DMS114 treated with DMSO at 0.1 percent for 48 hours (cell line): Measurements from ENCODE around the gene CXCL12.
A peak's percentile ranks its signal among the peaks of the same experiment; 100 is the strongest.

Experiments
- DNase-seq: peaks from one replicate; lab custom pipeline; 2025; ENCODE audit not compliant: unreplicated experiment; lab: John Stamatoyannopoulos, UW

CXCL12 gene

DNA sequence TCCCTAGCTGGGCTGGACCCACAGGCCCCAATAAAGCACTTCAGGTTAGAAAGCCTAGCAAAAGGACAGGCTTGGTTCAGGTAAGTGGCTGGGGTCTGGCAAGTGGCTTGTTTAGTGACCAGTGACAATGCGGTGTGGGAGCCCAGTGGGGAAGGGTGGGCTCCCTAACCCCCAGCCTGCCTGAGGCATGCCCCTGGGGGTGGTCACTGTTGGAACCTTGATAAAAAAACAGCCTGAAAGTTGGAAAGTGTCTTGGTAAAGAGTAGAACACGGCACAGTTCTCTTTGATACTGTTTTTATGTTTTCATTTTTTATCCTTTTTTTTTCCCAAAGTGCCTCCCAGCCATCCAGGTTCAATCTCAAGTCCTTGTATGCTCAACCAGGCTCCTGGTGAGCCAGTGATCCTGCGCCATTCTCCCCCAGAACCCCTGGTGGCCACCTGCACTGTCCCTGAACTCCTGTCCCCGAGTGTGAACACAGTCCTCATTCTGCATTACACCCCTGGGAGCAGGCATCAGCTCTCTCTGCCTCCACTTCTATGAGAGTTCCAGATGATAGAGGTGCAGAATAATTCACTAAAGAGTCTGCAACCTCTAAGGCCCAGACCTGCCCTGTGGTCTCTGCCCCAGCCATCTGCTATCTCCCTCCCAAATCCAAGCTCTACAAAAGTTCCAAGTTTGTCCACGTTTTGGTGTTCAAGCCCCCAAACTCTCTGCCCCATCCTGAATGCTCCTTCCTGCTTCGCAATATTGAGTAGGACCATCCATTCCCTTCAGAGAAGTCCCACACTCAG, 15.0 kb upstream of the CXCL12 start:
- DNase-seq, result no peak

DNA sequence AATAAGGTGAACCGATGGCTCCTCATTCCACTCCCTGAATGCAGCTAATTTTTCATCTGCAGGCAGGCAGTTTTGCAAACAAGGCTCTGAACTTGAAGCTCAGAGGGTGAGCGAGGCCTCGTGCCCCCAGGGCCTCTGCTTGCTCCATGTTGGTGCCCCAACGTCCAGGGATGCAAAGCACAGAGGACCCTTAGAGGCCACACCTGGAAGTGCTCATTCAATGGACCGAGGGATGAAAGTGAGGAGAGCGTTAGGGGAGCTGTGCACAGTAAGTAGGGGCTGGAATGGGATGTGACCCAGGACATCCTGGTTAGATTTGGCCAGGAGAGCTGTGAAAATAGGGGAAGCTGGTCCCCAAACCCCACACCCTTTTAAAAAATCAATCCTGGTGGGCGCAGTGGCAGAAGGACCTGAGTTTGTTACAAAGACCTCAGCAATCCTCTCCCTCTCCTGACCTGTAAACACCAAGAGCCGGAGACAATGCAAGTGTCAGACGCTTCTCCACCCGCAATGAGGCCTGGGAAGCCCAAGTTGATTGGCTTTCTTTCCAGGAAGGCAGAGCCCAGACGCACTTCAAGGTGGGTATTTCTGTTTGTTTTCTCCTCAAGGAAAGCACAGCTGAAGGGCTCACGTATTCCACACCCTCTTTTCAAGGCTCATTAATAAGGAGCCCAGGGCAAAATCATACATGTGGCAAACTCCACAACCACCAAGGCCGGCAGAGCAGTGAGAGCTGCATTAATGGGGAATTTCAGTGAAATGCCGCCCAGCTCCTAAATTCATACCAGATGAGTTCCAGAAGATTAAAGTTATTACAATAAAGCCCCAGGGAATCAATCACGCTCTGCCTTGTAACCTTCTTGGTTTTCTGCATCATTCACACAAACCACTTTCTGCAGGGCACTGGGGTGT, 14.1 kb upstream of the CXCL12 start:
- DNase-seq, result no peak

DNA sequence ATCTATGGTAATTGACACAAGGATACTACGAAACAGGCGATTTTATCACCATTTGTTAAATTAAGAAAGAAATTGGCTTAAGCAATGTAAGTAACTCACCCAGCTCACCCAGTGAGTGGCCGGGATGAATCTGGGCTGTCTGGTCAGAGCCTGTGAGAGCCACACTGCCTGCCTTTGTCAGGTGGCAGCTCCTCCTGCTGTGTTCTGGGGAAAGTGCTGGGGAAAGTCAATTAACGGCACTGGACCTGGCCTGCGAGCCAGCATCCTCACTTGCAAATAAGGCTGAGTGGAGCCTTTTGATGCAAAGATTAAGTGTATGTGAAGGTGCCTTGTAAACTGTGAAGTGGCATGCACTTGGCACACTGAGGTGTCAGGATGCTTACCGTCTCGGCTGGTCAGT, 13.4 kb upstream of the CXCL12 start:
- DNase-seq, result no peak

DNA sequence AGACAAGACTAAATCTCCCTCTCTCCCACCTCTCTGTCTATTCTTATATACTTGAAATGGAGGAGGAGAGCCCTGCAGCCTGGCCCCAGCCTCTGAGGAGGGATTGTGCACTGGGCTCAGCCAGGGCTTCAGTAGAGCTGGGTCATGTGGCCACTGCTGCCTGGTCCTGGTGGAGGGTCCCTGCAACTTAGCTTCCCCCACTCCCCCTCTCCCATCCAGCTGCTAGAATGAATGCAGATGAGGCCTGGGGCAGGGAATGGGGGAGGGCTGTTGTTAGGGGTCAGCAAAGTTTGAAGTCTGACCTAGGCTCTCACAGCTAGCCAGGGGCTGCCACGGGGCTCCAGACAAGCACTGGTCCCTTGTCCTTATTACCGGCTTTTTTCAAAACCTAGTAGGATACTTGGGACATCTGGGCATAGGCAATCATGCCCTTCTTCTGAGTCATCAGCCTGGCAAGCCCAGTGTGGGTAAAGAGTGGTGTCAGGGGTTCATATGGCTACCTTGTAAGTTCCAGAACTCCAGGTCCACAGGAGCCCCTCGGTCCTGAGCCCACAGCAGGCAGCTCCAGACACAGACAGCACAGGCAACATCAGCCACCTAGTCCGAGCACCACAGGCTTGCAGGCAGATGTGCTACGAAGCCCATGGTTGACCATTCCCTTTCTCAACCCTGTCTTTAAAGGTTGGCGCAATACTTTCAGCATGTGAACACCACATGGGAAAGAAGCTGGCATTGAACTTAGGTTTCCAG, 12.8 kb upstream of the CXCL12 start:
- no peak for DNase-seq

DNA sequence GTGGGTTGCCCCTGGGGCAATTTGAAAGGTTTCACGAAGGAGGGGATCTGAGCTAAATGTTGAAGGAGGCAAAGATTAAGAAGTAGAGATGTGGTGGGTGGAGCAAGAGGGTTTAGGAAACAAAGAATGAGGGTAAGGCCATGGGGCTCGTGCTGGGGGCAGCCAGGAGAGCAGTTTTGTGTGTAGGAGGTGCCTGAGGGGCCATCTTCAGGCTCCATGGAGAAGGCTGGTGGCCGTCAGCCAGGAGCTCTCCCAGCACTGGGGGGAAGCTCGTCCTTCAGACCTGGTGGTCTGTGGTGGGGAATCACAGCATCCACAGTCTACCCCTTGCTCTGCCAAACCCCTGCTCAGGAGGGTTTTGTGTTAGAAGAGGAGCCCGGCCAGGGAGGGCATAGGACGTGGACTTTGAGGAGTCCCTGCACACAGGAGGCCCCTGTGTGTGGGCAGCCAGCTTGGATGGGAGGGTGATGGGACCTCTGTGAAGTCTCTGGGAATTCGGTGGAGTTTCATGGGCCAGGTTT, 11.8 kb upstream of the CXCL12 start:
- DNase-seq, result no peak

DNA sequence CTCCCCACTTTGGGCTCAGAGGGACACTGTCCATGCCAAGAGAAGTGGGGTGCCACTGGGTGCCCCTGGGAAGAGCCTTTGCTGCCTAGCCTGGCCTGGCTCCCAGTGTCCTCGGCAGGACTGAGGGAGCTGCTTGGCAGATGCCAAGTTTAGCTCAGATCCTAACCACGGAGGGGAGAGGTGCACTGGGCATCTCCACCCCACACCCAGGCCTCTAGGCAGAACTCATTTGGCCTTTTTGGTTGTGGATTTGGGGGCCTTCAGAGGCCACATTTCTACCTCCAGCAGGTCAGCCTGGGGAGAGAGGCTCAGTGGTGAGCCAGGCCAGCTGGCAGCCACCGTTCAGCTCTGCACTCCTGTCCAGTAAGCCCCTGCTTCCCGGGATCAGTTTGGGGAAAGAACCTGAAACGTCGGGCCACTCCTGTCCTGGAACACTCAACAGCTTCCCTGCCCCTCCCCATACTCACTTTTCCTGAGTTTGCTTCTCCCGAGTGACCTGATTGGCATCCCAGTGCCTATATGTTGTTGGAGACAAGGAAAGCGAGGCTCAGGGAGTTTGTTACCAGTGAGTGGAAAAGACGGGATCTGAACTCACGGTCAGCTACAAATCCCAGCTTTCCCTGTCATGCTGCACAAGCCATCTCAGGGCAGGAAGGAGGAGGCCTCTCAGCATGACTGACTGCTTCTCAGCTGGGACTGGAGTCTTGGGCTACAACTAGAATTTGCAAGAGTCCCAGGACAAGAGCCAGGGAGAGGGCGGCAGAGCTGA, 11.2 kb upstream of the CXCL12 start:
- no peak for DNase-seq

DNA sequence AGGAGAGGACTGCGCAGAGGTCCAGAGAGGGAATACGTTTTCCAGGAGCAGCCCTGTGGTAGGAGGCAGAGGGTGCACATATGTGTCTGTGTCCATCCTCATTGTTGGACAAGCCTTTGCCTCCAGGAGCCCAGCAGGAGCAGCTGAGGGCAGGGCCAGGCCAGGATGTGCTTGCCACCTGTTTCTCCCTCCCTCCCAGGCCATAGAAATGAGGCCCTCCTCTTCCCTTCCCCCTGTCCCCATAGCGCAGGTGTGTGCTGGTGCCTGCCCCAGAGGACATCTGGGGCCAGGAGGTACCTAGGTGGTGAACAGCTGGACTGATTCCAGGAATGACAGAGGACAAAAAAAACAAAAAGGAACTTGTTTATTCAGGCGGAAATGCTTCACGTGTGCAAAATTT, 10.5 kb upstream of the CXCL12 start:
- no peak for DNase-seq

DNA sequence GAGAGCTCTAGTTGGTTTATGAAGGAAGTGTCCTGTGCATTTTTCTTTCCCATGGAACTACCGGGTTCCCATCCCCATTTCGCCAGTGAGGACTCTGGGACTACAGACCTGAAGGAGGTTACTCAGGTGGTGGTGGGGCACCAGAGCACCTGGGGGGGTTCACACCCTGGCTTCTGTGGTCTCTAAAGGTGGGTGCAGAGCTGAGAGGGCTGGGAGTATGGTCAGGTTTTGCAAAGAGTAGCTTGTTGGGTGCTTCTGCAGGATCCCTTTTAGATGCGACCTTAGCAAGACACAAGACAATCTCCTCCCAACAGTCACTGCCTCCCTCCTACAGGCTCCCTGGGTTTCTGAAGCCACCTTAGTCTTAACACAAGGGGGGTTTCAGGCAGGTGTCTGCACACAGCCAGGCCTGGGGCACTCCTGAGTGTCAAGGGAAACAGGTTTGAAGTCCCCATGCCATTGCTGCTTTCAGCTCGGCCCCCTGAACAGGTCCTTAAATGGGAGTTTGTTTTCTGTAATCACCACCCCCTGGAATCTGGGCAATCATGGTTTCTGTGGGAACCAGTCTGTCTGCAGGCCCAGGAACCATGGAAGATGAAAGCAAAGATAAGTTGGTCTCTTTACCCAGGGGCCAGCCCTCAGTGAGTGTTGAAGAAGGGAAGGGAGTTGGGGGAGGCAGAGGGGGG, 9.9 kb upstream of the CXCL12 start:
- no peak for DNase-seq

DNA sequence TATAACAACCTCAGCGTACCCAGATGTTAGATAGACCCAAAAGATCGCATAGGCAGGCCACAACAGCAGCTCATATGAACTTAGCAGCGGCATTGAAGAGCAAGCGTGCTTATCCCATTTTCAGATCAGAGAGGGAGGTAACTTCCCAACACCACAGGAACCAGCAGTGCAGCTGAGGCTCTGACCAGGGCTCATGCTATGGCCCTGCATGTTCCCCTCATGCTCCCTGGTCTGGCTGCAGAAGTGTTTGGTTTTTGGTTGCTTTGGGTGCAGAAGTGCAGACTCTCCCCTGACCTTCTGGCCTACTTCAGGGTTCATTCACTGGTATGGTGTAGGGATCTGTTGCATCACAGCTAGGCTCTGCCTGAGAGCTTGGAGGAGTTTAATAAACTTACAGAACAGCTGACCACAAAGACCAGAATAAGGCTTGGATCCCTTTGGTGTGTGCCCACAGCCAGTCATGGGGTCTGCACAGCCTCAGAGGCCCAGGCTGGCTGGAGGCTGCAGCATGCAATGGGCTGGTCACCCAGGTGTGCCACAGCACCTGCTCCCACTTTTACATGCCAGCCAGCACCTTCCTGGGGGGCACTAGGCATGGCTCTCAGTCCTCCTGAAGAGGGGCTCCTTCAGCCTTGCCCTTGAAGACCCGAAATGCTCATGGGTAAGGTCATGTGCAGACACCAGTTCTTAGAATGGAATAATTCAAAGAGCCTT, 9.1 kb upstream of the CXCL12 start:
- DNase-seq, result no peak

DNA sequence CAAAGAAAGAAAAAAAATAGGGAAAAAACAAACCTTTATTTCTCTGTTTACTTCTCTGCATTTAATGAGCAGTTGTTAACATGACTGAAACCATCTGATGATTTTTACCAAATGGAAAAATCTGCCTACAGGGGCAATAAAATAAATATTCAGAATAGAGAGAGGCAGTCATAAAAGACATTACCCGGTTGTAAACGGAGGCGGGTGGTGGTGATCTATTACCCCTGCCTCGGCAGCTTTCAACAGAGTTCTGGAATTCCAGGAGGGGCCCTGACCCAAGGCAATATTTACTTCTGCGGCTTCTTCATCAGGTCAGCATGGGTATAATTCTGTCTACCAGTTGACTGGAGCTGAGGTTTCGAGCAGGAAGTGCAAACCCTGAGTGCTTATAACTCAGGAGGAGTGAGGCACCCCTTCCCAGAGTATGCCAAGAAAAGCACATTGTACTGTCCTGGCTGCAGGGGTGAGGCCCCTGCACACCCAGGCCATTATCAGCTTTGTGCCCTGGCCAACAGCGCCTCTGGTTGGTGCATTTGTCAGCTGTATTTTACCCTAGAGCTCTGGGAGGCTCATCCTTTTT, 8.2 kb upstream of the CXCL12 start:
- DNase-seq, result no peak

DNA sequence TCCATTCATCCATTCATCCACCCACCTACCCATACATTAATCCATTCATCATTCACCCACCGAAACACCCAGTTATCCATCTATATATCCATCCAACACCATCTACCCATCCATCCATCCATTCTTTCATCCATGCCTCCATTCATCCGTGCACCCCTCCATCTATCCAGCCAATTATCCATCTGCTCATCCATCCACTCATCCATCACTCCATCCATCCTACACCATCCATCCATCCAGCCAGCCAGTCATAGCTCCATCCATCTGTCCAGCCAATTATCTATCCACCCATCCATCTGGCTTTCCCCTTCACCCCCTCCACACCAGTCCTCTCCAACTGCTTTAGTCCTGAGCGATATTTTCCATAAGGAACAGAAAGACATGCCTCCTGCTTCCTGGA, 7.5 kb upstream of the CXCL12 start:
- no peak for DNase-seq

DNA sequence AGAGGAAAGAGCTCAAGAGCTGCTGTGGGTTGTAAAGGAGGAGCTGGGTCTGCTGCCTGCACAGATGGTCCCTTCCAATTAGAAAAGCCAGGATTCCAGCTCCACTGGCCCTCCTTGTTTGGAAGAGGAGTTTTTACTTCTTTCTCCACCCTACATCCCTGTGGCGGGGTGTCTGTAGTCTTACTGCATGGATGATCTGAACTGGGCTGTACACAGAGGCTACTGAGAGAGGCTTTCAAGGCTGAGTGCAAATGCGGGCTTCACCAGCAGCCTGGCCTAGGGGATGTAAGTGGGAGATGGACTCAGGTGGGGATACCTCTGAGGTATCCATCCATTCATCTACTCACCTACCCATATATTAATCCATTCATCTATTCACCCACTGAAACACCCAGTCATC, 7.1 kb upstream of the CXCL12 start:
- DNase-seq, result no peak

DNA sequence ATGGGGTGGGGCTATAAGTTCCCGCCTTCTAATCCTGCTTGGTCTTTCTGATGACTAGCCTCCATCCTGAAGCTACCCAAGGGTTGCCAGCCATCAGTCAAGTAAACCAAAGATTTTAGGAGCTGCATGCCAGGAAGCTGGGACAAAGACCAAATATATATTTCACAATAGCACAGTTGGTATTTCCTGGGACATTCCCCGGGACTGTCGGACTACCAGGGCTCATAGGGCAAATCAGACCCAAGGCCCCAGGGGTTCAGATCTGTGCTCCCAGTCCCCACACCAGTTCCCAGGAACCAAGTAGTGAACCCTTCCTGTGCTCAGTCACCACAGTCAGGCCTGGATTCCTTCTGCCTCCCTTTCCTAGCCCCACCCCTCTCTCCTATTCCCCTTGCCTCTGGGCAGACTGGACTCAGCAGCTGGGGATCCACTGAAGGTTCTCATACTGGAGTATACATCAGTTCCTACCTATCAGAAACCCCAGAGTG, 5.7 kb upstream of the CXCL12 start:
- no peak for DNase-seq

DNA sequence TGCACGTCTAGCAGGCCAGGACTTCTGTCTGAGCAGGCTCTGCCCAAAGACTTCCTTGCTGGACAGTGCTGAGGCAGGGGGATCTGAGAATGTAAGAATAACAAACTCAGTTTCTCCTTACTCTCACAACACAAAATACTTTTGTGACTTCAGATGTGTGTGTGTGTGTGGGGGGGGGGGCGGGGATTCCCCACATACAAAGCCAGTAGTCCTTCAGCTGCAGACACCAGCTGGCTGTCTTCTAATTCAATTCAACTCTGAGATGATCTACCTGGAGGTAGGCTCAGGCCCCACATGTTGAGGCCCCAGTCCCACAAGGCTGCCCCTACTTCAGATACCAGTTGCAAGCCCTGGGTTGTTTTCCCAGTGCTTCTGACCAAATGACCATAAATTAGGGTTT, 4.7 kb upstream of the CXCL12 start:
- no peak for DNase-seq

DNA sequence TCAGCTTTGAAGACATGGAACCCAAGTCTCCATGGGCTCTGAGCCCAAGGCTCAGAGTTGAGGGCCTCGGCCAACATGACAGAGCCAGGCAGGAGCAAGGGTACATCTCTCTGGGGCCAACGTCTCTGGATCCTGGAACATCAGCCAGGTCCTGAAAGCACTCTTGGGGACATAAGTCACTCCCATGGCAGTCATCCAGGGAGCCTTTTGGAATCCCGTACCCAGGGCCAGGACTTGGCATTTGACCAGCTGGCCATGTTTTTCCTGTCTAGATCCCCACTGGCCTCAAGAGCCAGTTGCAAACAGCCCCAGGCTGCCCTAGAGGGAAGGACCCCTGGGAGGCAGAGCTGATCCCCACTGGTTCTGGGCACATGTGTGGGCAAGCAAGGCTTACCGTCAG, 4.3 kb upstream of the CXCL12 start:
- no peak for DNase-seq

DNA sequence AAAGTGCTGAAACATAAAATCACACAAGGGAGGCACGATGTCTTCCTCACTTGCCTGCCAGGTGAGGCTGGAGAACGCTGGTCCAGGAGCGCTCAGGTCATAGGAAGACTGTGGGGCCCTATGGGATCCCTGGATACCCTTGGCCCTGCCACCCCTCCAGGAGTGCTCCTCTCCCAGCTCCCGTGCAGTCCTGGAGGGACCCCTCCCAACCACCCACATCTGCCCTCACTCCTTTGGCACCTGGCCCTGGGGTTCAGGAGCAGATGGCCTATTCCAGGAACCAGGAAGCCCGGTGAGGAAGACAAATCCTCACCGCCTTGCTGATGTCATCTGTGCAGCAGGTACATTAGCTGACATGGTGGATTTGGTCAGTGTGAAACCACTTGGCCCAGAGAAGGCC, 3.7 kb upstream of the CXCL12 start:
- no peak for DNase-seq

DNA sequence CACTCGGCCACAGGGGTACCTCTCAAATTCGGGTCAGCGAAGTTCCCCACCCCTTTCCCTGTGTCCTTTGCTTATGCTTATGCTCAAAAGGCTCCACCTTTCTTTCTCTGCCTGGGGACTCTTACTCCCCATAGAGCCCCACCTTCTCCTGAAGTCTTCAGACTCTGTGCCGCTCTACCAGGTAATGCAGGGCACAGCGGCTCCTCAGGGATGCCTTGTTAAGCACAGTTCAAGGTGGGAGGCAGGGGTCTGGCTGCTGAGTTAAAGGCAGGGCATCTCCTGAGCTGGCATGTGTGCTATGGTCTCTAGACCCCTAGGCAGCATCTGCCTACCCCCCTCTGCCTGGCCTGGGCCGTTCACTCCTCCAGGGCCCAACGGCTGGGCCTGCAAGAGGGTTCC, 3.0 kb upstream of the CXCL12 start:
- no peak for DNase-seq

DNA sequence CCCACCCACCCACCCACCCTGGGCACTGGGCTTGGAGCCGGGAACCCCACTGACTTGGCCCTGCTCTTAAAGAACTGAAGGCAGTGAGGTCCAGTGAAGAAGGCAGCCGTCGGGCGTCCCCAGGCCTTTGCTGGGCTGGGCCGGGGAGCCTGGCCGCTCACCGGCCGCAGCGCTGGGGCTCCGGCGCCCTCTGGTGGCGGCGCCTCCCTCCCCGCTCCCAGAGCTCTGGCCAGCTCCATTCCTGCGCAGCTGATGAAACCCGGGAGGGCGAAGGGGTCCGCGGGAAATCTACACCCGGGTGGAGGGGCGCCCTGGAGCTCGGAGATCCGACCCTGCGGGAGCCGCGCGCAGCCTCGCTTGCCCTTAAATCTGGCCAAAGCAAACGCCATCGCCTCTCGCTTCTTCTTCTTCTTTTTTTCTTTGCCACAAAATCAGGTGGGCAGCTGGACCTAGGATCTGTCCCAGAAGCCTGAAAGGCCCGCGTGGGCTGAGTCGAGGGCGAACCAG, 1.7 kb upstream of the CXCL12 start:
- DNase-seq, result peak; percentile 31
